Right forelimb (tissue), 1 donor: ENCODE results near the gene CLEC7A.

ENCODE experiments used
- DNase-seq: peaks from one replicate; pipeline ENCODE4 v3.0.0-alpha.2; 2018

Gene CLEC7A

DNA sequence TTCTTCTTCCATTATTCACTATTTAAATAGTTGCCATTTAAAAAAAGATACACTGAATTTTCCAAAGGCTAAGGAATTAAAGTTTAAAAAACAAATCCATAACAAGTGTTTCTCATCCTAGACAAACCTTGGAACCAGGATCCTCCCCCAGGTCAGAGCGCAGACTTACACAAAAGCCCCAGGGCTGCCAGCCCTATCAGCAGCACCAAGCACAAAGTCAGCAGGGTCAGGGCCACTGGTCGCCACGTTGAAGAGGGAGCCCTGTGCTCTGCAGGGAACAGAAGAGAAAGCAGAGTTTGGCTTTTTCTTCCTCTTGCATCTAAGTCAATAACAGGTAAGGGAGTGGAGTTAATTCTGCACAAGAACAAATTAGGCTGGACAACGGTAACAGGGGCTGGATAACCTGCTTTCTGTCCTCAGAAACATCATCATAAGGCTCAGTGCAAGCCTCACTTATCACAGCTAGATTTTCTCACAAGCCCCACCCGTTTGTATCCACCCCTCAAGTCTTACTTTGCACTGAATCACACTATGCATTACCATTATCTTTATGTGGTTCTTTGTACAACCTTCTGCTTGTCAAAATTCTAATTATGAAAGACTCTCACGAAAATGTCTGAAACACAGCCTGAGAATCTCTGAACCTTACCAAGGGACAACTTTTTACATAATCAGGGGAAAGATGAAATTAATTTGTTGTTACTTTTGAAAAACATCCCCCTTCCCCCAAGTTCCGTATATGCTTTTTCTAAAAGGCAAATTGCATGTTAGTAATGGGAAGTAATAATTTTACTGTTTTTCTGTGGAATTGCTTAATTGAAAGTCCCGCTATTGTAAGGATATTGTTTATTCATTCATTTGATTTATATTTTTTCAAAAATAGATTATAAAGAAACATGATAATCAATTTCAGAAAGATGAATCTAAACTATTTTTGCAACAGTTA lies 40.8 kb downstream of the CLEC7A start:
- DNase-seq: no peak

DNA sequence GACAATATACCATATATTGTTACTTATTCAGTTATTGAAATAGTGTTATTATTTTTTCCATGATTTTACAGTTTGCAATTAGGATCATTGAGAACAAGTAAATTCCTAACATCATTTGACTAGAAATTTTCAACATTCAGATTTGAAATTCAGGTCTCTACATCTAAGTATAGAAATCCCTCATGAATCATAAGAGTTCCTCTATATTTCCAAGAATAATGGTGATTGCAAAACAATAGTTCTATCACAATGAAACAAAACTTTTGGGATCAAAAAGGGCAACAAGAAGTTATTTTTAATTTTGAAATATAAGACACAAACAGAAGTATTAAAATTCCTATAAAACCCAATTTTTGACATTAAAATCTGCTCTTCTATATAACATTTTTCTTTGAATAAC lies 42.0 kb downstream of the CLEC7A start:
- DNase-seq: no peak

DNA sequence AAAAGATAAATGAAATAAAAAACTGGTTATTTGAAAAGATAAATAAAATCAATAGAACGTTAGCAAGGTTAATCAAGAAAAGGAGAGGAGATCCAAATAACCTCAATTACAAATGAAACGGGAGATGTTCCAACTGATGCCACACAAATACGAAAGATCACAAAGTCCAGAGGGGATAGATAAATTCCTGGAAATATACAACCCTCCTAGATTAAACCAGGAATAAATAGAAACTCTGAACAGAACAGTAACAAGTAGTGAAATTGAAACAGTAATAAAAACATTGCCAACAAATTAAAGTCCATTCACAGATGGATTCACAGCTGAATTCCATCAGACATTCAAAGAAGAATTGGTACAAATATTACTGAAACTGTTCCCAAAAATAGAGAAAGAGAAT lies 43.6 kb downstream of the CLEC7A start:
- DNase-seq: no peak

DNA sequence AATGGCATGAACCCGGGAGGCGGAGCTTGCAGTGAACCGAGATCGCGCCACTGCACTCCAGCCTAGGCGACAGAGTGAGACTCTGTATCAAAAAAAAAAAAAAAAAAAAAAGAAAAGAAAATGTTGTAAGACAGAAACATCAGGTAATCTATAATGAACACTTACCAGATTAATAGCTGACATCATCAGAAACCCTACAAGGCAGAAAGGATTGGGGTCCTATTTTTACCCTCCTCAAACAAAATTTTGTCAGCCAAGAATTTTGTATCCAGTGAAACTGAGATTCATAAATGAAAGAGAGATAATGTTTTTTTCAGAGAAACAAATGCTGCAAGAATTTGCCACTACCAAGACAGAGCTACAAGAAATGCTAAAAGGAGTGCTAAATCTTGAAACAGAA lies 45.3 kb downstream of the CLEC7A start:
- DNase-seq: no peak

- no peak for DNase-seq
Observed at GRCh38 chr12:10082117-10082874, 47.7 kb downstream of the CLEC7A start.

- no peak for DNase-seq
Observed at GRCh38 chr12:10075451-10075850, 54.5 kb downstream of the CLEC7A start.

GRCh38 chr12:10073261-10073660 lies 56.7 kb downstream of the CLEC7A start:
- no peak for DNase-seq

- DNase-seq: no peak
Observed at GRCh38 chr12:10072131-10072530, 57.9 kb downstream of the CLEC7A start.

- DNase-seq: no peak
Observed at GRCh38 chr12:10070380-10070779, 59.6 kb downstream of the CLEC7A start.

DNA sequence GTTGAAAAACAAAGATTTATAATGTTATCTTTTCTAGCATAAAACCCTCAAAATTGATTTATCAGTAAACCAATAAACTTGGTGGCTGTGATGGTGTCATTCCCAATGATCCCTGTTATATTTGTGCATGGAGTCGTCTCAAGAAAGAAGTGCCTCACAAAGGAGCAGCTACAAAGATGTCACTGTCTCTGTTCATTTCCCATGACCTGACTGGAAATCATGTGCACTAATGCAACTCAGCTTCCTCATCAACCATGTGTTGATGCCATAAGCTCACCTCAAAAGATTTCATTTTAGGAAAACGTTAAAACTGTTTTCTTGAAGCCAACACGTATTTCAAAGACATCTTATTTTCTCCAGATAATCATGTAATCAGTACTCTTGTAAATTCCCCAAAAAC lies 60.0 kb downstream of the CLEC7A start:
- DNase-seq: no peak

DNA sequence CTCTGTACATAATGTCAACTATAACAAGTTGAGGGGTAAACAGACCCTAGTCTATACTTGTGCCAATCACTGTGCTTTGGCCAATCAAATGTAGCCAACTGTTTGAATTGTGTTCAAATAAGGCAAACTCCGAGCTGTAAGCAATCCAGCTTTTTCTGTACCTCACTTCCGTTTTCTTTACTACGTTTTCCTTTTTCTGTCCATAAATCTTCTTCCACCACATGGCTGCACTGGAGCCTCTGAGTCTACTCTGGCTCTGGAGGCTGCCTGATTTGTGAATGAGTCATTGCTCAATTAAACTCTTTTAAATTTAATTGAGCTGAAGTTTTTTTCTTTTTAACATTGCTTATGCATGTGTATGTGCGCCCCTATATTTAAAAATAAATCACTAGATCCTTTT lies 60.9 kb downstream of the CLEC7A start:
- DNase-seq: no peak

GRCh38 chr12:10068644-10069043 lies 61.4 kb downstream of the CLEC7A start:
- no peak for DNase-seq

DNA sequence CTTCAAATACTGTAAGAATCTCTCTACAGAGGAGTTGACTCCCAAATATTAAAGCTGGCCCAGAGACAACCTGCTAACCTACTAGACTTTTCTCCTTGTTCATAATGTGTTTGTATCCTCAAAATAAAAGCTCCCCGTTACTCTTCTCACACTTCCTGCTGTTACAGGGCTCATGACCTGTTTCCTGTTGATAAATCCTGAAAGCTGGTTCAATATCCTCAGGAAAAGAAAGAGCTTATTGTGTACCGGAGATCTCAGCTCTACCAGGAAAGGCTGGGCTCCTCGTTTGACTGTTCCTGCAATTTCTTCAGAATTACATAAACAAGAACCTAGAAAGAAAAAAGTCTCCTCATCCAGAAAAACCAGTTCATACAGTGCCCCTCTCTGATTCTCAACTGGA lies 62.1 kb downstream of the CLEC7A start:
- no peak for DNase-seq

- no peak for DNase-seq
Observed at GRCh38 chr12:10067264-10067663, 62.7 kb downstream of the CLEC7A start.
